K562 (cell line): ENCODE measurements around the gene PRM2. TPM values are rescaled to one million over a fixed set of nuclear protein-coding genes. Genes with fewer than 3 reads are reported as not detected.

Source experiments
- FIP1L1 ChIP-seq: fragments of 200-400 bp; formaldehyde crosslinking; IDR thresholded peaks from 2 replicates; pipeline ENCODE4 v1.6.1; 2018; ENCODE audit warnings: mild to moderate bottlenecking, low read depth, low read length; ENCODE audit not compliant: poor library complexity, severe bottlenecking
- FOXK1 ChIP-seq: sonication (generic); formaldehyde crosslinking; IDR thresholded peaks from 2 replicates; pipeline ENCODE4 v1.8.0; 2022; ENCODE audit warnings: missing genetic modification reagents, mild to moderate bottlenecking, borderline replicate concordance
- KLF10 ChIP-seq: fragments of 250-450 bp; sonication (Bioruptor Pico); IDR thresholded peaks from 2 replicates; pipeline ENCODE4 v1.6.1; 2021; ENCODE audit warnings: matching md5 sums
- MCM7 ChIP-seq, 2 experiments: fragments of 450-650 bp; IDR thresholded peaks; 2 replicates each; pipeline ENCODE4 v1.6.1; 2016 to 2018
- NR2C1 ChIP-seq, 2 experiments: fragments of 450-650 bp; IDR thresholded peaks; 2 replicates each; pipeline ENCODE4 v1.6.1; 2017; ENCODE audit warnings: mild to moderate bottlenecking in 2 of 2, antibody characterized with exemption in 1 of 2, inconsistent platforms in 1 of 2, missing compliant biosample characterization in 1 of 2, missing genetic modification characterization in 1 of 2
- POLR3G ChIP-seq: IDR thresholded peaks from 2 replicates; pipeline ENCODE4 v1.6.1; 2011; ENCODE audit not compliant: insufficient read length, insufficient replicate concordance; ENCODE audit errors: extremely low read depth
- RBM34 ChIP-seq: fragments of 200-400 bp; formaldehyde crosslinking; IDR thresholded peaks from 2 replicates; pipeline ENCODE4 v1.6.1; 2018; ENCODE audit warnings: low read length, borderline replicate concordance; ENCODE audit not compliant: insufficient read depth
- SMAD4 ChIP-seq: fragments of 250-450 bp; sonication (Bioruptor Pico); conservative IDR thresholded peaks from 2 replicates; pipeline ENCODE4 v1.8.0; 2021; ENCODE audit warnings: inconsistent platforms, mild to moderate bottlenecking, moderate library complexity
- SMARCE1 ChIP-seq: fragments of 450-650 bp; IDR thresholded peaks from 2 replicates; pipeline ENCODE4 v1.7.1; 2016; ENCODE audit warnings: mild to moderate bottlenecking
- TCF3 ChIP-seq: sonication (generic); formaldehyde crosslinking; IDR thresholded peaks from 2 replicates; pipeline ENCODE4 v1.4.0; 2020; ENCODE audit warnings: mild to moderate bottlenecking, missing genetic modification reagents
- TRIM28 ChIP-seq: fragments of 450-650 bp; IDR thresholded peaks from 2 replicates; pipeline ENCODE4 v1.6.1; 2017
- ZEB2 ChIP-seq: fragments of 450-650 bp; IDR thresholded peaks from 2 replicates; pipeline ENCODE4 v1.6.1; 2016
- ZNF133 ChIP-seq: fragments of 250-450 bp; sonication (Bioruptor Pico); IDR thresholded peaks from 2 replicates; pipeline ENCODE4 v1.4.0; 2020; ENCODE audit warnings: mild to moderate bottlenecking
- ZNF146 ChIP-seq: IDR thresholded peaks from one replicate; pipeline ENCODE4 v1.6.1; 2018; ENCODE audit warnings: missing compliant biosample characterization; ENCODE audit not compliant: unreplicated experiment
- ZNF224 ChIP-seq: sonication (generic); formaldehyde crosslinking; IDR thresholded peaks from 2 replicates; pipeline ENCODE4 v1.8.0; 2022; ENCODE audit warnings: mild to moderate bottlenecking, missing genetic modification reagents
- ZNF24 ChIP-seq: fragments of 450-650 bp; IDR thresholded peaks from 2 replicates; pipeline ENCODE4 v1.6.1; 2016
- ZNF561 ChIP-seq: fragments of 450-650 bp; formaldehyde crosslinking; conservative IDR thresholded peaks from 2 replicates; pipeline ENCODE4 v1.4.0; 2020; ENCODE audit warnings: mild to moderate bottlenecking, moderate library complexity
- polyA plus RNA-seq, 8 experiments: library from polyadenylated mRNA; depleted of rRNA in 4 of 8; stranded (reverse) in 5 of 8; unstranded in 3 of 8; fragments of >200 nt; fragmentation: Nextera tagmentation in 2 of 8; fragmentation: Illumina TruSeq in 1 of 8; extraction: Ambion mirVana in 2 of 8; extraction: Trizol in 1 of 8; gene quantifications; 2 replicates each; pipeline versions ENCODE4 v1.2.1 to v1.2.3, GENCODE V29; 2011 to 2014; ENCODE audit warnings: inconsistent platforms in 1 of 8, missing spikeins in 1 of 8
- total RNA-seq, 7 experiments: library from RNA; depleted of rRNA in 6 of 7; stranded (reverse); fragments of >200 nt in 6 of 7; fragmentation: Illumina TruSeq in 2 of 7; extraction: Trizol in 2 of 7; gene quantifications; 2 replicates each; pipeline versions ENCODE4 v1.2.1 to v1.2.3, GENCODE V29; 2011 to 2021; ENCODE audit warnings: low replicate concordance in 1 of 7
- TF ChIP-seq, protein P1 (sequence below): fragments of 250-450 bp; sonication (Bioruptor Pico); IDR thresholded peaks from 2 replicates; pipeline ENCODE4 v1.9.0; 2021; ENCODE audit warnings: mild to moderate bottlenecking, inconsistent platforms
- TF ChIP-seq, protein P2 (sequence below): IDR thresholded peaks from 2 replicates; pipeline ENCODE4 v1.6.1; 2016; ENCODE audit warnings: missing genetic modification characterization, missing compliant biosample characterization
- TF ChIP-seq, protein P3 (sequence below): fragments of 450-650 bp; IDR thresholded peaks from 2 replicates; pipeline ENCODE4 v1.6.1; 2018; ENCODE audit not compliant: partially characterized antibody
- TF ChIP-seq, protein P4 (sequence below): IDR thresholded peaks from 2 replicates; pipeline ENCODE4 v1.6.1; 2012; ENCODE audit warnings: low read depth, low read length, improper control_type of control experiment, borderline replicate concordance

The PRM2 gene
- total and polyA plus RNA-seq, 9 of the 15 experiments (the other 6 are each of a cell fraction or from before 2014, with no cell fraction given): not detected

DNA sequence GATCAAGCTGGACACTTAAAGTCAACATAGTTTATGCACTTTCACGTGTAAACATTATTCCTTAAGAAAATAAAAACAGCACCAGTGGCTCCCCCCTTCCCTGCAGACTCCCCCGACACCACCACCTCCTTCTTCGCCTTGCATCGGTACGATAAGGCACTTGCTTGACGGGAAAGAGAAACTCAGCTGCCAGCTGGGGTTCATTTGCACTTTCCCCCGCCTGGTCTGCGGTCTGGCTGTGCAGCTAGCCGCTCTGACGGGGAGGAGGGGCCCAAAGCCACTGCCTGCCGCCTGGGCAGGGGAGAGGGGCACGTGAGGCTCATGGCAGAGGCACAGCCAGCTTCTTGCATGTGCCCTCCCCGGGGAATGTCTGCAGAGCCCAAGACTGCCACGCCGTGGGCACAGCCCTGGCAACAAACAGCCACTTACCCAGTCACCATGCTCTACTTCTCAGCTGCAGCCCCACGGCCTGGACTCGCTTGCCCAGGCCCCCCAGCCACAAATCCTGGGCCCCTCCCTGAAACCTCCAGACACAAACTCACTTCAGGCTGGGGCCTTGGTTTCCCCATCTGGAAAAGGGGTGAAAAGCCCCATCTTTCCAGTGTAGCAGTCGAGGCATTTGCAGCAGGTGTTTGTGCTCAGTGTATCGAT, 21.3 kb upstream of the PRM2 start (continued):
- no peak for TF ChIP-seq POLR3G
- TF ChIP-seq SMARCE1: peak; percentile 45; the same call in 1 of the 2 replicates
- no peak for TF ChIP-seq RBM34
- TF ChIP-seq TCF3 (CRISPR knock-in tag): peak; percentile 89
- TF ChIP-seq TRIM28: no peak
- no peak for TF ChIP-seq KLF10 (CRISPR knock-in tag)
- TF ChIP-seq, protein P1, sequence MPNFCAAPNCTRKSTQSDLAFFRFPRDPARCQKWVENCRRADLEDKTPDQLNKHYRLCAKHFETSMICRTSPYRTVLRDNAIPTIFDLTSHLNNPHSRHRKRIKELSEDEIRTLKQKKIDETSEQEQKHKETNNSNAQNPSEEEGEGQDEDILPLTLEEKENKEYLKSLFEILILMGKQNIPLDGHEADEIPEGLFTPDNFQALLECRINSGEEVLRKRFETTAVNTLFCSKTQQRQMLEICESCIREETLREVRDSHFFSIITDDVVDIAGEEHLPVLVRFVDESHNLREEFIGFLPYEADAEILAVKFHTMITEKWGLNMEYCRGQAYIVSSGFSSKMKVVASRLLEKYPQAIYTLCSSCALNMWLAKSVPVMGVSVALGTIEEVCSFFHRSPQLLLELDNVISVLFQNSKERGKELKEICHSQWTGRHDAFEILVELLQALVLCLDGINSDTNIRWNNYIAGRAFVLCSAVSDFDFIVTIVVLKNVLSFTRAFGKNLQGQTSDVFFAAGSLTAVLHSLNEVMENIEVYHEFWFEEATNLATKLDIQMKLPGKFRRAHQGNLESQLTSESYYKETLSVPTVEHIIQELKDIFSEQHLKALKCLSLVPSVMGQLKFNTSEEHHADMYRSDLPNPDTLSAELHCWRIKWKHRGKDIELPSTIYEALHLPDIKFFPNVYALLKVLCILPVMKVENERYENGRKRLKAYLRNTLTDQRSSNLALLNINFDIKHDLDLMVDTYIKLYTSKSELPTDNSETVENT (CRISPR knock-in tag): no peak
- TF ChIP-seq MCM7 (IDR thresholded peaks at IDR 0.05): no peak
- TF ChIP-seq, protein P2, sequence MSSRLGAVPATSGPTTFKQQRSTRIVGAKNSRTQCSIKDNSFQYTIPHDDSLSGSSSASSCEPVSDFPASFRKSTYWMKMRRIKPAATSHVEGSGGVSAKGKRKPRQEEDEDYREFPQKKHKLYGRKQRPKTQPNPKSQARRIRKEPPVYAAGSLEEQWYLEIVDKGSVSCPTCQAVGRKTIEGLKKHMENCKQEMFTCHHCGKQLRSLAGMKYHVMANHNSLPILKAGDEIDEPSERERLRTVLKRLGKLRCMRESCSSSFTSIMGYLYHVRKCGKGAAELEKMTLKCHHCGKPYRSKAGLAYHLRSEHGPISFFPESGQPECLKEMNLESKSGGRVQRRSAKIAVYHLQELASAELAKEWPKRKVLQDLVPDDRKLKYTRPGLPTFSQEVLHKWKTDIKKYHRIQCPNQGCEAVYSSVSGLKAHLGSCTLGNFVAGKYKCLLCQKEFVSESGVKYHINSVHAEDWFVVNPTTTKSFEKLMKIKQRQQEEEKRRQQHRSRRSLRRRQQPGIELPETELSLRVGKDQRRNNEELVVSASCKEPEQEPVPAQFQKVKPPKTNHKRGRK (tag): no peak
- no peak for TF ChIP-seq ZNF561 (CRISPR knock-in tag)
- TF ChIP-seq ZNF146: no peak
- no peak for TF ChIP-seq ZNF224 (CRISPR knock-in tag)
- no peak for TF ChIP-seq NR2C1 (IDR thresholded peaks at IDR 0.05)
- no peak for TF ChIP-seq NR2C1 (tag; IDR thresholded peaks at IDR 0.05)
- no peak for TF ChIP-seq ZEB2
- no peak for TF ChIP-seq FOXK1
- TF ChIP-seq FIP1L1: no peak
- TF ChIP-seq, protein P3, sequence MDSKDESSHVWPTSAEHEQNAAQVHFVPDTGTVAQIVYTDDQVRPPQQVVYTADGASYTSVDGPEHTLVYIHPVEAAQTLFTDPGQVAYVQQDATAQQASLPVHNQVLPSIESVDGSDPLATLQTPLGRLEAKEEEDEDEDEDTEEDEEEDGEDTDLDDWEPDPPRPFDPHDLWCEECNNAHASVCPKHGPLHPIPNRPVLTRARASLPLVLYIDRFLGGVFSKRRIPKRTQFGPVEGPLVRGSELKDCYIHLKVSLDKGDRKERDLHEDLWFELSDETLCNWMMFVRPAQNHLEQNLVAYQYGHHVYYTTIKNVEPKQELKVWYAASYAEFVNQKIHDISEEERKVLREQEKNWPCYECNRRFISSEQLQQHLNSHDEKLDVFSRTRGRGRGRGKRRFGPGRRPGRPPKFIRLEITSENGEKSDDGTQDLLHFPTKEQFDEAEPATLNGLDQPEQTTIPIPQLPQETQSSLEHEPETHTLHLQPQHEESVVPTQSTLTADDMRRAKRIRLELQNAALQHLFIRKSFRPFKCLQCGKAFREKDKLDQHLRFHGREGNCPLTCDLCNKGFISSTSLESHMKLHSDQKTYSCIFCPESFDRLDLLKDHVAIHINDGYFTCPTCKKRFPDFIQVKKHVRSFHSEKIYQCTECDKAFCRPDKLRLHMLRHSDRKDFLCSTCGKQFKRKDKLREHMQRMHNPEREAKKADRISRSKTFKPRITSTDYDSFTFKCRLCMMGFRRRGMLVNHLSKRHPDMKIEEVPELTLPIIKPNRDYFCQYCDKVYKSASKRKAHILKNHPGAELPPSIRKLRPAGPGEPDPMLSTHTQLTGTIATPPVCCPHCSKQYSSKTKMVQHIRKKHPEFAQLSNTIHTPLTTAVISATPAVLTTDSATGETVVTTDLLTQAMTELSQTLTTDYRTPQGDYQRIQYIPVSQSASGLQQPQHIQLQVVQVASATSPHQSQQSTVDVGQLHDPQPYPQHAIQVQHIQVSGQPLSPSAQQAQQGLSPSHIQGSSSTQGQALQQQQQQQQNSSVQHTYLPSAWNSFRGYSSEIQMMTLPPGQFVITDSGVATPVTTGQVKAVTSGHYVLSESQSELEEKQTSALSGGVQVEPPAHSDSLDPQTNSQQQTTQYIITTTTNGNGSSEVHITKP: peak; percentile 32
- TF ChIP-seq ZNF133 (CRISPR knock-in tag): no peak
- TF ChIP-seq, protein P4, sequence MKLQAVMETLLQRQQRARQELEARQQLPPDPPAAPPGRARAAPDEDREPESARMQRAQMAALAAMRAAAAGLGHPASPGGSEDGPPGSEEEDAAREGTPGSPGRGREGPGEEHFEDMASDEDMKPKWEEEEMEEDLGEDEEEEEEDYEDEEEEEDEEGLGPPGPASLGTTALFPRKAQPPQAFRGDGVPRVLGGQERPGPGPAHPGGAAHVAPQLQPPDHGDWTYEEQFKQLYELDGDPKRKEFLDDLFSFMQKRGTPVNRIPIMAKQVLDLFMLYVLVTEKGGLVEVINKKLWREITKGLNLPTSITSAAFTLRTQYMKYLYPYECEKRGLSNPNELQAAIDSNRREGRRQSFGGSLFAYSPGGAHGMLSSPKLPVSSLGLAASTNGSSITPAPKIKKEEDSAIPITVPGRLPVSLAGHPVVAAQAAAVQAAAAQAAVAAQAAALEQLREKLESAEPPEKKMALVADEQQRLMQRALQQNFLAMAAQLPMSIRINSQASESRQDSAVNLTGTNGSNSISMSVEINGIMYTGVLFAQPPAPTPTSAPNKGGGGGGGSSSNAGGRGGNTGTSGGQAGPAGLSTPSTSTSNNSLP: no peak
- TF ChIP-seq ZNF24: no peak
- peak; percentile 90 for TF ChIP-seq SMAD4 (CRISPR knock-in tag)
